ENCODE data around the gene TLCD3A.

- TF ChIP-seq POLR2A (IDR thresholded peaks at IDR 0.05) (no peak), CTCF (IDR thresholded peaks at IDR 0.05) (no peak)
Observed at GRCh38 chr17:791829-792228, 59.4 kb downstream of the TLCD3A start.
